Ecto neural progenitor cell (in vitro differentiated cells): Measurements from ENCODE around the gene CFI.

Experiments
- DNase-seq: peaks from one replicate; pipeline ENCODE4 v3.0.0-alpha.2; 2018; ENCODE audit warnings: low spot score

The CFI gene

DNA sequence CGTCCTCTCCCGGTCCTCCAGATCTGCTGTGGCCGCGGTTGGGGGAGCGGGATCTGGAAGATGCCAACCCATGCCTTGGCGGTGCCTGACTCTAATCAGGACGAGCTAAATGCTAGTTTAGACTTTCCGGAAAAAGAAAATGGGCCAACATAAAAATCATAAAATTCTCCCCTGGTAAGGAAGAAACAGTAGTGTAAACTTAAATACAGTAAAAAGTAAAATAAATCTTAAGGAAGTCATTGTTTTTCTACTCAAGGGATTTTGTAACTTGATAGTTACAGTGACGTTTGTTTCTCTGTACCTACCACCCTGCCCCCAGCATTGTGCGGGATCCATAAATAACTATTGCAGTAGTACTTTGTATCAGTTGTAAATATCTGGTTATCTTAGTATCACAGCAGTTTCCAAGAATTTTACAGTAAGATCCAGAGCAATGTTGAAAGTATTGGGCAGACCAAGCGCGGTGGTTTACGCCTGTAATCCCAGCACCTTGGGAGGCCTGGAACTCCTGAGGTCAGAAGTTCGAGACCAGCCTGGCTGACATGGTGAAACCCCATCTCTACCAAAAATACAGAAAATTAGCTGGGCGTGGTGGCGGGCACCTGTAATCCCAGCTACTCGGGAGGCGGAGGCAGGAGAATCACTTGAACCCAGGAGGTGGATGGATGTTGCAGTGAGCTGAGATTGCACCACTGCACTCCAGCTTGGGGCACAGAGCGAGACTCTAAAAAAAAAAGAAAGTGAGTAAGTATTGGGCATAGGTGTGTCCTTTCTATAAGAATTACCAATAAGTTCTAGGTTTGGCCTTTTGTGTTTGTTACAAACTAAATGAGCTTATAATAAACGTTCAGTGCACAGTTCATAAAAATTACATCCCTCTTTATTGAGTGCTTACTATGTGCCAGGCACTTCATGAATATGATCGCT is 70.9 kb downstream of the CFI start:
- DNase-seq, result no peak

DNA sequence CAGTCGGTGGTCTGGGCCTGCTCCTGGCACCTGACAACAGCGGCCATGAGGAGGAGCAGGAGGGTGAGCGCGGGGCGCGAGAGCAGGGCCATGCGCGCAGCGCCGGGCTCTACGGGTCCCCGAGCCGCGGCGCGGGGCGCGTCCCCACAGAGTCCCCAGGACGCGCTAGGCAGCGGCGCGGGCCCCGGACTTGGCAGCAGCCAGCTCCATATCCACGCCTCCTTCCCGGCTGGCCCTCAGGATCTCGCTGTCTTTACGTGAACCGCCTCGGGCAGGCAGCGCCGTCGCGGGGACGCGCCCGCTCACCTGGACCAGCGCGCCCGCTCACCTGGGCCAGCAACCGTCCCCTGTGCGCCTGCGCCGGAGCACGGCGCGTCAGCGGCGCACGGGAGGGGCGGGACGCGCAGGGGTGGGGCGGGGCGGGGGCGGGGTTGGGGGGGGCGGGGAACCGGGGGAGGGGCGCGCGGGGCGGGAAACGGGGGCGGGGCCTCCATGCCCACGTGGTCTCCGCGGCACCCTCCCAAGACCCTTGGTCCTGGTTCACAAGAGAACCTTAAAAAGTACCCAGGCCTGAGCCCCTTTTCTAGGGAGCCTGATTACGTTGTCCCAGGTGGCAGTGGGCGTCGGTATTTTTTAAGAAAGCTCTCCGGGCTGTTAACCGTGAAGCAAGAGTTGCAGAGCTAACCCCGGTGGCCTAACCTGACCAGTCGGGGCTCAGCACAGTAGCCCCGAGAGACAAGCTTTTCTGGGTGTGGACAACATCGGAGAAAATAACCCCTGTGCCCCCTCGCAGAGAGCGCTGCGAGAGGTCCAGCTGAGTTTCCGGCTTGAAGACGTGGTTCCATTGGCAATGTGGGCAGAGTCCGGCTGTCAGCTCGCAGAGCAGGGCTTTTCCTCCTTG is 71.8 kb downstream of the CFI start, which contains the start of gene PLA2G12A:
Gene PLA2G12A, minus strand, starts transcription at position 353 of the 901 bp plus-strand sequence. Its CDS starts 261 bp downstream, at position 92.
- DNase-seq, result peak; percentile 86

GRCh38 chr4:109729117-109729717 is 72.6 kb downstream of the CFI start:
- DNase-seq, result no peak

DNA sequence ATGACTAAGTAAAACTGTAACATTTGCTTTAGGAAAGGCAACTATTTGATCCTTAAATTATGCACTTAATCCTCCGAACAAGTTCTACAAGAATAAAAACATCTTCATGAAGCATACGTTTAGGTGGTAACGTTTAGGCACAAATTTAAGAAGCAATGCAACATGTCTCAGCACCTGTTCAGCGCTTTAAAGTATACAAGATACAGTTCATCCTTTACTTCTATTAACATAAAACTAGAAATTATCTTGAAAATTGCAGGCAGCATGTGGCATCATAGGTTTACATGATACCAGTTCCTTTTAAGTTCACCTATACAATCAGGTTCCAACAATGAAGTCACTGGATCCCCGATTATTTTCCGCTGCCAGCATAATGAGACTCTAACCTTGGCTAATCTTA is 73.4 kb downstream of the CFI start:
- no peak for DNase-seq

- no peak for DNase-seq
These were observed 78.7 kb downstream of the CFI start for GRCh38 chr4:109723110-109723509.

DNA sequence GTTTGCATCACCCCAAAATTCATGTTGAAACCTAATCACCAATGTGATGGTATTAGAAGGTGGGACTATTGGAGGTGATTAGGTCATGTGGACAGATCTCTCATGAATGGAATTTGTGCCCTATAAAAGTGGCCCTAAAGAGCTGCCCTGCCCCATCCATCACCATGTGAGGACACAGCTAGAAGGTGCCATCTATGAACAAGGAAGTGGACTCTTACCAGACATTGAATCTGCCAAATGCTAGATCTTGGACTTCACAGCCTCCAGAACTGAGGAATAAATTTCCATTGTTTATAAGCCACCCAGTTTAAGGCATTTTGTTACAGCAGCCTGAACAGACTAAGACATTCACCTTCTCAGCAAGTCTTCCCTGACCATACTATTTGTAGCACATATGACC is 79.4 kb downstream of the CFI start:
- no peak for DNase-seq

GRCh38 chr4:109721033-109721432 is 80.8 kb downstream of the CFI start:
- no peak for DNase-seq

- DNase-seq, result no peak
These were observed 82.2 kb downstream of the CFI start for GRCh38 chr4:109719604-109720003.

DNA sequence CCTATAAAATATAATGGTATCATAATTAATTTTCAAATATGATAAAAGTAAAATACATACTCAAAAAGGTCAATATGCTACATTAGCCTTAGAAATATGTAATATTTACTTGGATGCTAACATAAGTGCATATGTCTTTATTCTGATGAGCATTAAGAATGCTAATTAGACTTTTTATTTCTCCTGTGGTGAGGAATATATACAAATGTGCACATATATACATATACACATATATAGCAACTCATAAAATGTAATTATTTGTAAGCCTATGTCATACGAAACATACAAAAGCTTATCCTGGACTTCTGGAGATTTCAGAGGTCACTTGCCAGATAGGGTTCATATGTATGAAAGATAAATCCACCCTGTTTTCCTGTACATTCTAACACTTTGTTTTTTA is 83.0 kb downstream of the CFI start:
- no peak for DNase-seq

DNA sequence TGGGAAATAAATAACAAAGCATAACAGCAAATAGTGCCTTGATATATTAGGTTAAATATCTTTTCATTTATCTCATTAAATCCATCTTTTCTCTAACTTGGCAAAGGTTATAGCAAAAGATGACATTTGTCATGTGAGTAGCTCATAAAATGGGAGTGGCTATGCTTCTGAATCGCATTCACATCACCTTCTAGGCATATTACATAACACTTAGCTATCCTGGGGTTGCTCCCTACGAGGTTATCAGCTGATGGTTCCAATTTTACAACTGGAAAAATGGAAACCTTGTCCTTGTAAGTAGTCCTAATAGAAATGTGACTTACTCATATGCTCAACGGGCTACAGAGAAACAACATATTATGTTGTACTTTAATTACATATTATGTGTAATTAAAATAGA is 88.3 kb downstream of the CFI start:
- DNase-seq, result no peak

DNA sequence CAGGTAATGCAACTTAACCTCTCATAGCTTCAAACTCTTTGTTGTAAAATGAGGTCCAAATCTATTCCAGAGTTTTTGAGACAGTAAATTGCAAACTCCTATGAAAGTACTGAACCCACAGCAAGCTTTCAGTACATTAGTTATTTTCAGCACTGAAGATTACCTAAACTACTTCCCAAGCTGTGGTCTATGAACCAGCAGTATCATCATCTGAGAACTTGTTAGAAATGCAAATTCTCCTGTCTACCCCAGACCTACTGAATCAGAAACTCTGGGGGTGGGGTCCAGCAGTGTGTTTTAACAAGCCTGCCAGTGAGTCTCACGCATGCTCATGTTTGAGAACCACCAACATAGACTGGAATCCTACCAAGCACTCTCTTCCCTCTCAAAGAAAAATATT is 92.8 kb downstream of the CFI start:
- DNase-seq, result no peak

DNA sequence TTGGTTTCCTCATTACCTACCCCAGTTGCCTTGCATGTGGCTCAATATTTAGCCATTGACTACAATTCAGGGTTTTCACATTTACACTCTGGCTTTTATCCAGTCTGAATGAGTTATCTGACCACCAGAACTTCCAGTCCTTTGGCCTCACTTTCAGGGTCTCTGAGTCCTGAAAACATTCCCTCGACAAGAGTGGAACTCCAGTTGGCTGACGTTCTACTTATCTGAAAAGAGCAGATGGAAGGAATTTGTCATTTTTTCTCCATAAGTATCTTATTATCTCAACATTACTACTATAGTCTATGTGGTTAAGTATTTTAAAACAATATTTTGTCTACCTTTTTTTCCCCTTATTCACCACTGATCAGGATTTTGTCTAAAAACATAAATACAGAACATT is 93.4 kb downstream of the CFI start:
- DNase-seq, result no peak

- no peak for DNase-seq
These were observed 98.0 kb downstream of the CFI start for GRCh38 chr4:109703664-109704361.

DNA sequence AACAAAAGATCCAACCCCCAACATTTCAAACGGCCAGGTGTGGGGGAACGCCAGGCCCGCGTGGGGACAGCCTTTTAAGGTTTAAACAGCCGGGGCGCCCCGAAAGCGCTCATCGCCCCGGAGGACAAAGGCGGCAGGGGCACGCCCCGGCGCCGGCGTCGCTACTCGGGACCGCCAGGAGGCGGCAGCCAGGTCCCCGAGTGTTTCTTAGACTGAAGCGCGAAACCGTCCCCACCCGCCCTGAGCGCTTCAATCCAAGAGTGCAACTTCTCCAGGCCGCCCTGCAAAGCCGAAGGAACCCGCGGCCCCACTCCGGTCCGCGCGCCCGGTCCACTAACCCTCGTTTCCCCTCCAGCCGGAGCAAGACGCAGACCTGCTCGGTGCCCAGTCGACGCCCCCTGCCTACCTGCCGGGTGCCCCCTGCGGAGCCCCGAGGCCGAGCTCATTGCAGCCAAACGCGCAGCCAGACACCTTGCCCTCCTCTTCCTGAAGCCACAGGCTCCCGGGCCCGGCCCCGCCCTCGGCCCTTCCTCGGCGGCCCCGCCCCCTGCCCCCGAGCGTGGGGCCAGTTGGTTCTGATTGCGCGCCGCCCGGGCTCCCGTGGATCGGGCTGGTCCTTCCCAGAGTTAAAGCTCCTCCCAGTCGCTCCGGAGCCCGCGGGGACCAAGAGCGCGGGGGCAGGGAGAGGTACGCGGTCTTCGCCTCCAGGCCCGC is 98.7 kb downstream of the CFI start, which contains the start of gene CASP6:
Gene CASP6, minus strand, starts transcription at position 496 of the 714 bp plus-strand sequence. Its CDS starts 50 bp downstream, at position 446.
- DNase-seq, result peak; percentile 89

DNA sequence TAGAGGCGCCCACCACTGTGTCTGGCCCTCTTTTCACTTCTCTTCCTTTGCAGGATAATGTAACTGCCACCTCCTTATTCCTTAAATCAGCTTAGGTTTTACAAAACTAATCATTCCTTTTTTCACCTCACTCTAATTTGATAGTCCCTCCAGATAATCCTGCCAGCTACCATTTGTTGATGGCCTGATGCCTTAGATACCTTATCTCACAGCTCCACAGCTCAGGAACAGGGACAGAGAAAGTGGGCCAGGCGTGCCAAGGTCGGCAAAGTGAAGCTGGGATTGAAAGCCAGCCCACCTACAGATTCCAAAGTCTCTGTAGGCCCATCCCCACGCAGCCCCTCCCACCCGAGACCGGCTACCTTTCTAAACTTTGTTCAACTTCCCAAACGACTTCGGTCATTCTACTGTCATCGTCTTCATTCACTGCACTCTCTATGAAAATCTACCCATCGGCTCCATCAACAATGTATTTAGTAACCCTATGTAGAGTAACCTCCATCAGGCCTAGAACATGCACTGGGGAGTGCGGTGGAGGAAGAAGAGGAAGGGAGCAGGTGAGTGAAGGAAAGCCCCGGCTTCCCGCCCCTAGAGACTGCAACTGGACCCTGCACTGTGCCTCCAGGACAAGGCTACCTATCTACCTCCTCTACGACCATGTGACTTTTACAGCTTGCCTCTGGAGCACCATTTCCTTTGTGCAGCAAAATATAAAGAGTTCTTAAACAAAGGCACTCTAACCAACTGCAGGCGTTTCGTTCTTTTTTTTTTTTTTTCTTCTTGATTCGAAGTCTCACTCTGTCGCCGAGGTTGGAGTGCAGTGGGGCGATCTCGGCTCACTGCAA is 100.0 kb downstream of the CFI start:
- DNase-seq, result no peak

GRCh38 chr4:109699553-109700225 is 102.1 kb downstream of the CFI start:
- DNase-seq, result no peak

GRCh38 chr4:109698656-109699055 is 103.1 kb downstream of the CFI start:
- DNase-seq, result no peak

- DNase-seq, result no peak
These were observed 110.3 kb downstream of the CFI start for GRCh38 chr4:109691411-109691920.
